Astrocyte (in vitro differentiated cells and primary cell): ENCODE results near the gene OXGR1.

Experiments
- CTCF ChIP-seq: IDR thresholded peaks from 2 replicates; pipeline ENCODE4 v1.5.1; 2011; ENCODE audit warnings: low read depth, mild to moderate bottlenecking, inconsistent platforms, low read length, moderate library complexity; ENCODE audit not compliant: insufficient read depth
- EZH2 ChIP-seq: IDR thresholded peaks from 2 replicates; pipeline ENCODE4 v1.6.1; 2012; ENCODE audit warnings: mild to moderate bottlenecking, low read length, inconsistent platforms; ENCODE audit not compliant: insufficient read depth

- TF ChIP-seq CTCF, result no peak
- no peak for TF ChIP-seq EZH2
These were observed 651 bp downstream of the OXGR1 start for GRCh38 chr13:96993634-96994016.
